ENCODE measurements around the gene MTR.

The MTR gene

GRCh38 chr1:236795035-236795756, at the start of gene MTR:
MTR (plus strand) TSS chr1:236795292; CDS start chr1:236795704, 412 bp downstream.
- peak; percentile 29; the same call in 1 of the 2 replicates for TF ChIP-seq CEBPB (IDR thresholded peaks at IDR 0.05)
- peak; percentile 48; the same call in 1 of the 2 replicates for TF ChIP-seq USF1 (IDR thresholded peaks at IDR 0.05)
- 0 out of 2 replicates have a peak, but pooled peaks have one; percentile 20 for TF ChIP-seq EP300 (IDR thresholded peaks at IDR 0.05; ENCODE audit: borderline replicate concordance)
- no peak for TF ChIP-seq FOXM1 (IDR thresholded peaks at IDR 0.05; ENCODE audit: borderline replicate concordance, low read depth)
- TF ChIP-seq TCF12 (IDR thresholded peaks at IDR 0.05; ENCODE audit: low read depth) = peak; percentile 24; the same call in 1 of the 2 replicates
- TF ChIP-seq REST (IDR thresholded peaks at IDR 0.05; ENCODE audit: low read depth) = no peak
- TF ChIP-seq ZBTB7A (IDR thresholded peaks at IDR 0.05; ENCODE audit: low read depth) = peak; percentile 15; the same call in 1 of the 2 replicates
- peak; percentile 95 for TF ChIP-seq MAX (IDR thresholded peaks at IDR 0.05)
- peak; percentile 36; the same call in 1 of the 2 replicates for TF ChIP-seq NFIC (IDR thresholded peaks at IDR 0.05)
- no peak for TF ChIP-seq TEAD4 (IDR thresholded peaks at IDR 0.05)
- peak; percentile 76 for TF ChIP-seq TAF1 (IDR thresholded peaks at IDR 0.05; ENCODE audit: low read depth)
- TF ChIP-seq CREB1 (IDR thresholded peaks at IDR 0.05; ENCODE audit: low read depth) = peak; percentile 33; the same call in 1 of the 2 replicates

GRCh38 chr1:236746785-236747184, 48.3 kb upstream of the MTR start:
- TF ChIP-seq TEAD4 (IDR thresholded peaks at IDR 0.05) (no peak), TCF12 (IDR thresholded peaks at IDR 0.05; ENCODE audit: low read depth) (no peak), REST (IDR thresholded peaks at IDR 0.05; ENCODE audit: low read depth) (no peak), EP300 (IDR thresholded peaks at IDR 0.05; ENCODE audit: borderline replicate concordance) (no peak), CREB1 (IDR thresholded peaks at IDR 0.05; ENCODE audit: low read depth) (no peak), MAX (IDR thresholded peaks at IDR 0.05) (no peak), FOXM1 (IDR thresholded peaks at IDR 0.05; ENCODE audit: borderline replicate concordance, low read depth) (no peak), EGR1 (IDR thresholded peaks at IDR 0.05) (no peak), USF1 (IDR thresholded peaks at IDR 0.05) (no peak)

- TF ChIP-seq EP300 (IDR thresholded peaks at IDR 0.05; ENCODE audit: borderline replicate concordance) (no peak), USF1 (IDR thresholded peaks at IDR 0.05) (no peak), ZBTB7A (IDR thresholded peaks at IDR 0.05; ENCODE audit: low read depth) (no peak), YY1 (IDR thresholded peaks at IDR 0.05; ENCODE audit: low read depth) (no peak), EGR1 (IDR thresholded peaks at IDR 0.05) (no peak), MAX (IDR thresholded peaks at IDR 0.05) (no peak), TCF12 (IDR thresholded peaks at IDR 0.05; ENCODE audit: low read depth) (no peak), RAD21 (IDR thresholded peaks at IDR 0.05; ENCODE audit: low read depth) (no peak), REST (IDR thresholded peaks at IDR 0.05; ENCODE audit: low read depth) (no peak), NFIC (IDR thresholded peaks at IDR 0.05) (no peak), CEBPB (IDR thresholded peaks at IDR 0.05) (no peak), TEAD4 (IDR thresholded peaks at IDR 0.05) (no peak), FOXM1 (IDR thresholded peaks at IDR 0.05; ENCODE audit: borderline replicate concordance, low read depth) (no peak), TAF1 (IDR thresholded peaks at IDR 0.05; ENCODE audit: low read depth) (no peak), CREB1 (IDR thresholded peaks at IDR 0.05; ENCODE audit: low read depth) (no peak)
Measured at GRCh38 chr1:236747311-236747985, 47.6 kb upstream of the MTR start.
